ENCODE measurements around the gene PUDP. TPM values are rescaled to one million over a fixed set of nuclear protein-coding genes. Genes with fewer than 3 reads are reported as not detected.
"Not testable (repeated sequence)": the region's sequence is repeated elsewhere in the genome, so short reads cannot be mapped to it uniquely, and the experiment has no call there.

PUDP gene
- total RNA-seq, 3 donors from 2014 or later: 27.1 to 36.6 (median 28.1) TPM

- H3K4me3 Mint-ChIP-seq: no peak overlapping the region
- no peaks in the 10 kb centered on the region for H3K9me3 Mint-ChIP-seq
- H3K36me3 Mint-ChIP-seq (ENCODE audit: insufficient read depth): peaks cover 7% of the 10 kb centered on the region
- H3K27me3 Mint-ChIP-seq (ENCODE audit: low read depth): no peaks in the 10 kb centered on the region
- no peak for ATAC-seq
- no peak for DNase-seq
- H3K4me1 Mint-ChIP-seq (ENCODE audit: low read depth): peaks cover 14% of the 10 kb centered on the region
These were observed 38.9 kb downstream of the PUDP start for GRCh38 chrX:7109049-7109531.

GRCh38 chrX:7108030-7108429, 39.9 kb downstream of the PUDP start:
- peaks cover 17% of the 10 kb centered on the region for H3K4me1 Mint-ChIP-seq (ENCODE audit: low read depth)
- no peak overlapping the region for H3K4me3 Mint-ChIP-seq
- ATAC-seq (no peak), DNase-seq (no peak)
- H3K27me3 Mint-ChIP-seq (ENCODE audit: low read depth): no peaks in the 10 kb centered on the region
- peaks cover 11% of the 10 kb centered on the region for H3K36me3 Mint-ChIP-seq (ENCODE audit: insufficient read depth)
- no peaks in the 10 kb centered on the region for H3K9me3 Mint-ChIP-seq

GRCh38 chrX:7106649-7107048, 41.3 kb downstream of the PUDP start:
- DNase-seq (no peak), ATAC-seq (no peak)
- H3K36me3 Mint-ChIP-seq (ENCODE audit: insufficient read depth): peaks cover 16% of the 10 kb centered on the region
- no peaks in the 10 kb centered on the region for H3K9me3 Mint-ChIP-seq
- peaks cover 19% of the 10 kb centered on the region for H3K4me1 Mint-ChIP-seq (ENCODE audit: low read depth)
- H3K4me3 Mint-ChIP-seq: no peak overlapping the region
- no peaks in the 10 kb centered on the region for H3K27me3 Mint-ChIP-seq (ENCODE audit: low read depth)

GRCh38 chrX:7102119-7102518, 45.8 kb downstream of the PUDP start:
- Mint-ChIP-seq H3K4me3 (no peak overlapping the region), H3K4me1 (ENCODE audit: low read depth) (peaks cover 5% of the 10 kb centered on the region), H3K36me3 (ENCODE audit: insufficient read depth) (peaks cover 22% of the 10 kb centered on the region), H3K27me3 (ENCODE audit: low read depth) (no peaks in the 10 kb centered on the region), H3K9me3 (no peaks in the 10 kb centered on the region)
- ATAC-seq: no peak
- DNase-seq: no peak

GRCh38 chrX:7100022-7100421, 47.9 kb downstream of the PUDP start:
- Mint-ChIP-seq H3K4me1 (ENCODE audit: low read depth) (peaks cover 5% of the 10 kb centered on the region), H3K9me3 (no peaks in the 10 kb centered on the region), H3K36me3 (ENCODE audit: insufficient read depth) (peaks cover 19% of the 10 kb centered on the region), H3K27me3 (ENCODE audit: low read depth) (no peaks in the 10 kb centered on the region), H3K4me3 (no peak overlapping the region)
- ATAC-seq (no peak), DNase-seq (no peak)

GRCh38 chrX:7095657-7096056, 52.3 kb downstream of the PUDP start:
- H3K27me3 Mint-ChIP-seq (ENCODE audit: low read depth); ATAC-seq; H3K36me3 Mint-ChIP-seq (ENCODE audit: insufficient read depth); H3K9me3 Mint-ChIP-seq; H3K4me3 Mint-ChIP-seq; DNase-seq; H3K4me1 Mint-ChIP-seq (ENCODE audit: low read depth): not testable (repeated sequence)

- Mint-ChIP-seq H3K4me3 (no peak overlapping the region), H3K36me3 (ENCODE audit: insufficient read depth) (peaks cover 5% of the 10 kb centered on the region), H3K9me3 (no peaks in the 10 kb centered on the region), H3K4me1 (ENCODE audit: low read depth) (peaks cover 20% of the 10 kb centered on the region), H3K27me3 (ENCODE audit: low read depth) (no peaks in the 10 kb centered on the region)
- DNase-seq: no peak
- no peak for ATAC-seq
These were observed 54.6 kb downstream of the PUDP start for GRCh38 chrX:7093305-7093704.

- Mint-ChIP-seq H3K4me1 (ENCODE audit: low read depth) (peaks cover 21% of the 10 kb centered on the region), H3K36me3 (ENCODE audit: insufficient read depth) (peaks cover 5% of the 10 kb centered on the region), H3K9me3 (no peaks in the 10 kb centered on the region), H3K4me3 (no peak overlapping the region), H3K27me3 (ENCODE audit: low read depth) (no peaks in the 10 kb centered on the region)
- no peak for DNase-seq
- no peak for ATAC-seq
These were observed 55.4 kb downstream of the PUDP start for GRCh38 chrX:7092543-7092942.

- peaks cover 23% of the 10 kb centered on the region for H3K4me1 Mint-ChIP-seq (ENCODE audit: low read depth)
- ATAC-seq (no peak), DNase-seq (no peak)
- no peak overlapping the region for H3K4me3 Mint-ChIP-seq
- peaks cover 2% of the 10 kb centered on the region for H3K36me3 Mint-ChIP-seq (ENCODE audit: insufficient read depth)
- H3K9me3 Mint-ChIP-seq: no peaks in the 10 kb centered on the region
- H3K27me3 Mint-ChIP-seq (ENCODE audit: low read depth): no peaks in the 10 kb centered on the region
These were observed 56.0 kb downstream of the PUDP start for GRCh38 chrX:7091923-7092322.

- Mint-ChIP-seq H3K4me1 (ENCODE audit: low read depth) (peaks cover 32% of the 10 kb centered on the region), H3K4me3 (no peak overlapping the region), H3K36me3 (ENCODE audit: insufficient read depth) (peaks cover 2% of the 10 kb centered on the region), H3K27me3 (ENCODE audit: low read depth) (no peaks in the 10 kb centered on the region), H3K9me3 (no peaks in the 10 kb centered on the region)
- DNase-seq (no peak), ATAC-seq (no peak)
These were observed 57.3 kb downstream of the PUDP start for GRCh38 chrX:7090641-7091040.

- Mint-ChIP-seq H3K4me1 (ENCODE audit: low read depth) (peaks cover 45% of the 10 kb centered on the region), H3K36me3 (ENCODE audit: insufficient read depth) (no peaks in the 10 kb centered on the region), H3K4me3 (no peak overlapping the region), H3K27me3 (ENCODE audit: low read depth) (no peaks in the 10 kb centered on the region), H3K9me3 (no peaks in the 10 kb centered on the region)
- ATAC-seq (no peak), DNase-seq (peak; percentile 65)
These were observed 58.9 kb downstream of the PUDP start for GRCh38 chrX:7088968-7089615.

- ATAC-seq (no peak), DNase-seq (no peak)
- Mint-ChIP-seq H3K4me3 (no peak overlapping the region), H3K27me3 (ENCODE audit: low read depth) (no peaks in the 10 kb centered on the region), H3K9me3 (no peaks in the 10 kb centered on the region), H3K36me3 (ENCODE audit: insufficient read depth) (no peaks in the 10 kb centered on the region), H3K4me1 (ENCODE audit: low read depth) (peaks cover 64% of the 10 kb centered on the region)
These were observed 61.6 kb downstream of the PUDP start for GRCh38 chrX:7086384-7086783.

- Mint-ChIP-seq H3K4me3 (no peak overlapping the region), H3K27me3 (ENCODE audit: low read depth) (no peaks in the 10 kb centered on the region), H3K4me1 (ENCODE audit: low read depth) (peaks cover 64% of the 10 kb centered on the region), H3K36me3 (ENCODE audit: insufficient read depth) (no peaks in the 10 kb centered on the region), H3K9me3 (no peaks in the 10 kb centered on the region)
- ATAC-seq (no peak), DNase-seq (no peak)
These were observed 62.1 kb downstream of the PUDP start for GRCh38 chrX:7085879-7086278.

- Mint-ChIP-seq H3K4me1 (ENCODE audit: low read depth) (peaks cover 61% of the 10 kb centered on the region), H3K9me3 (no peaks in the 10 kb centered on the region), H3K36me3 (ENCODE audit: insufficient read depth) (no peaks in the 10 kb centered on the region), H3K27me3 (ENCODE audit: low read depth) (no peaks in the 10 kb centered on the region), H3K4me3 (no peak overlapping the region)
- DNase-seq (no peak), ATAC-seq (no peak)
These were observed 63.1 kb downstream of the PUDP start for GRCh38 chrX:7084841-7085240.

GRCh38 chrX:7083468-7084396, 64.2 kb downstream of the PUDP start:
- no peaks in the 10 kb centered on the region for H3K36me3 Mint-ChIP-seq (ENCODE audit: insufficient read depth)
- H3K9me3 Mint-ChIP-seq: no peaks in the 10 kb centered on the region
- no peaks in the 10 kb centered on the region for H3K27me3 Mint-ChIP-seq (ENCODE audit: low read depth)
- H3K4me1 Mint-ChIP-seq (ENCODE audit: low read depth): peaks cover 50% of the 10 kb centered on the region
- no peak overlapping the region for H3K4me3 Mint-ChIP-seq
- ATAC-seq (peak; percentile 89 to 93), DNase-seq (peak; percentile 57)
